Type B pancreatic cell (in vitro differentiated cells): ENCODE data around the gene ARSG. TPM values are rescaled to one million over a fixed set of nuclear protein-coding genes. Genes with fewer than 3 reads are reported as not detected.
A peak's percentile ranks its signal among the peaks of the same experiment; 100 is the strongest.

Source experiments
- DNase-seq: peaks from one replicate; pipeline ENCODE4 v3.0.0; 2021; ENCODE audit warnings: mixed read lengths; ENCODE audit not compliant: unreplicated experiment; ENCODE audit errors: extremely low spot score
- H3K27ac Mint-ChIP-seq: 2 replicates; pipeline ENCODE4 v1.8.0; 2021; ENCODE audit warnings: mild to moderate bottlenecking, mixed read lengths
- H3K27me3 Mint-ChIP-seq: 2 replicates; pipeline ENCODE4 v1.8.0; 2021; ENCODE audit warnings: mixed read lengths
- H3K36me3 Mint-ChIP-seq: 2 replicates; pipeline ENCODE4 v1.8.0; 2021; ENCODE audit warnings: mixed read lengths
- H3K4me1 Mint-ChIP-seq: one replicate; pipeline ENCODE4 v1.8.0; 2021; ENCODE audit warnings: mixed read lengths; ENCODE audit not compliant: unreplicated experiment
- H3K4me3 Mint-ChIP-seq: 2 replicates; pipeline ENCODE4 v1.8.0; 2021; ENCODE audit warnings: mild to moderate bottlenecking, mixed read lengths
- H3K9me3 Mint-ChIP-seq: 2 replicates; pipeline ENCODE4 v1.8.0; 2021; ENCODE audit warnings: mixed read lengths
- CTCF ChIP-seq: fragments of 200-600 bp; sonication (generic); conservative IDR thresholded peaks from 2 replicates; pipeline ENCODE4 v1.5.0; 2021; ENCODE audit warnings: antibody characterized with exemption, mild to moderate bottlenecking
- total RNA-seq: library from RNA; stranded (reverse); gene quantifications from 2 replicates; pipeline ENCODE4 v1.2.1, GENCODE V29; 2021; ENCODE audit warnings: low replicate concordance

The ARSG gene
- total RNA-seq, 1 donor from 2014 or later = 4.1 TPM

GRCh38 chr17:68435361-68435760 is 144.1 kb downstream of the ARSG start:
- Mint-ChIP-seq H3K9me3 (no peaks in the 10 kb centered on the region), H3K4me3 (no peak overlapping the region), H3K27ac (no peak overlapping the region), H3K4me1 (peaks cover 21% of the 10 kb centered on the region), H3K36me3 (peaks cover 10% of the 10 kb centered on the region), H3K27me3 (no peaks in the 10 kb centered on the region)
- no peak for TF ChIP-seq CTCF
- no peak for DNase-seq

DNA sequence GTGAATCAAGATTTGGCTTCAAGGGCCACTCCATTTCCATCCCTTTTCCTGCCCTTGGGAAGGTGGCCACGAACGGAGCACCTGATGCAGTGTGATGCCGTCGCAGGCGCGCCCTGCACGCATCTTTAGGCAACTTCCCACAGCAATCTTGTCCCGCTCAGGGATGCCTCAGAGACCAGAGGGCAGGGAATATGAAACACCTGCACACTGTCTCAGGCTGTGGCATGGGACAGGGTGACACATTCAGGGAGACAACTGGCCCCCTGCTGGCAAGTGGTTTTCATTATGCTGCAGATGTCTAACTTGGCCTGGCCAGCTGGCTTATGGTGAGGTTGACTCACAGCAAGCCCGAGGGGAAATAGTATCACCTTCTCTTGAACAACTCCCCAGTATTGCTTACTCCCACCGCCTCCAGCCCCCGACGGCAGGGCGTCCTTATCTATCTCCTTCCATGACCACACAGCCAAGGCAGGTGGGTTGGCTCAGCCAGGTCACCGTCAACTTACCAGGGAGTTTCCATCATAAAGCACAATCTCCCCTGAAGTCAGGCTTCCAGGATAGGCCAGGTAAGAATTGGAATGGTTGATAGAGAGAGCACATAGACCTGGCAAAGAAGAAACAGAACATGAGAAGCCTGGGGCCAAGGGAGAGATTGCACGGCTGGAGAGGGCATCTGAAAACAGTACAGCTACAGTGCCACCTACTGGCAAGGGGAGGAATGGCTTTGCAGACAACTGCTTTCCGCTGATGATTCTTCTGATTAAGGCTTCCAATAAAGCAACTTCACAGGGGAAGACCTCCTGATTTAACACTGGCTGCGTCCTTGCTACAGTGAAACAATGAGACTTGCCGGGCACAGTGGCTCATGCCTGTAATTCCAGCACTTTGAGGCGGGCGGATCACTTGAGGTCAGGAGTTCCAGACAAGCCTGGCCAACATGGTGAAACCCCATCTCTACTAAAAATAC is 144.9 kb downstream of the ARSG start:
- H3K4me1 Mint-ChIP-seq = peaks cover 29% of the 10 kb centered on the region
- peak; percentile 94 for TF ChIP-seq CTCF
- H3K4me3 Mint-ChIP-seq = no peak overlapping the region
- peaks cover 10% of the 10 kb centered on the region for H3K36me3 Mint-ChIP-seq
- H3K9me3 Mint-ChIP-seq = no peaks in the 10 kb centered on the region
- DNase-seq = peak; percentile 78
- H3K27ac Mint-ChIP-seq = peak overlapping the region; percentile 25
- no peaks in the 10 kb centered on the region for H3K27me3 Mint-ChIP-seq

- DNase-seq = no peak
- TF ChIP-seq CTCF = no peak
- H3K4me3 Mint-ChIP-seq = no peak overlapping the region
- peak overlapping the region; percentile 18 for H3K27ac Mint-ChIP-seq
- peaks cover 36% of the 10 kb centered on the region for H3K4me1 Mint-ChIP-seq
- H3K27me3 Mint-ChIP-seq = no peaks in the 10 kb centered on the region
- no peaks in the 10 kb centered on the region for H3K9me3 Mint-ChIP-seq
- peaks cover 5% of the 10 kb centered on the region for H3K36me3 Mint-ChIP-seq
Observed at GRCh38 chr17:68437979-68438822, 146.9 kb downstream of the ARSG start.

GRCh38 chr17:68439656-68440290 is 148.5 kb downstream of the ARSG start:
- Mint-ChIP-seq H3K4me3 (no peak overlapping the region), H3K4me1 (peaks cover 36% of the 10 kb centered on the region), H3K36me3 (peaks cover 11% of the 10 kb centered on the region), H3K27ac (no peak overlapping the region), H3K27me3 (no peaks in the 10 kb centered on the region), H3K9me3 (no peaks in the 10 kb centered on the region)
- no peak for TF ChIP-seq CTCF
- no peak for DNase-seq

- no peak for TF ChIP-seq CTCF
- DNase-seq = no peak
- Mint-ChIP-seq H3K27me3 (no peaks in the 10 kb centered on the region), H3K4me3 (no peak overlapping the region), H3K9me3 (no peaks in the 10 kb centered on the region), H3K27ac (peak overlapping the region; percentile 33), H3K36me3 (peaks cover 15% of the 10 kb centered on the region), H3K4me1 (peaks cover 39% of the 10 kb centered on the region)
Observed at GRCh38 chr17:68440526-68440925, 149.2 kb downstream of the ARSG start.
